SK-N-SH treated with all-trans-retinoic acid at 6 μM for 48 hours (cell line): ENCODE results near the gene CACNB3.
"Not testable (repeated sequence)": the region's sequence is repeated elsewhere in the genome, so short reads cannot be mapped to it uniquely, and the experiment has no call there.

ENCODE experiments used
- ATAC-seq: fragments of 200-7000 bp; cut with Tn5 transposase; 3 replicates; pipeline ENCODE4 v1.9.1; 2020; ENCODE audit warnings: mild to moderate bottlenecking, moderate library complexity
- ARNTL ChIP-seq: fragments of 450-650 bp; formaldehyde crosslinking; IDR thresholded peaks from 2 replicates; pipeline ENCODE4 v1.5.0; 2020; ENCODE audit warnings: low read depth, mild to moderate bottlenecking, moderate library complexity, borderline replicate concordance
- BACH2 ChIP-seq: fragments of 250-450 bp; sonication (Bioruptor Pico); IDR thresholded peaks from 2 replicates; pipeline ENCODE4 v1.9.0; 2021; ENCODE audit warnings: mild to moderate bottlenecking, borderline replicate concordance
- CSDC2 ChIP-seq: fragments of 250-450 bp; sonication (Bioruptor Pico); IDR thresholded peaks from 2 replicates; pipeline ENCODE4 v1.5.0; 2020; ENCODE audit warnings: mild to moderate bottlenecking, moderate library complexity
- ESRRG ChIP-seq: fragments of 250-450 bp; sonication (Bioruptor Pico); IDR thresholded peaks from 2 replicates; pipeline ENCODE4 v1.6.1; 2021; ENCODE audit warnings: mild to moderate bottlenecking
- GLIS3 ChIP-seq: fragments of 250-450 bp; sonication (Bioruptor Pico); IDR thresholded peaks from 2 replicates; pipeline ENCODE4 v1.5.0; 2020; ENCODE audit warnings: mild to moderate bottlenecking, moderate library complexity
- ISL1 ChIP-seq: fragments of 250-450 bp; sonication (Bioruptor Pico); IDR thresholded peaks from 2 replicates; pipeline ENCODE4 v2.1.2; 2022; ENCODE audit warnings: mild to moderate bottlenecking, moderate library complexity
- OSR1 ChIP-seq: fragments of 250-450 bp; sonication (Bioruptor Pico); IDR thresholded peaks from 2 replicates; pipeline ENCODE4 v1.8.0; 2022; ENCODE audit warnings: moderate library complexity, mild to moderate bottlenecking, inconsistent platforms
- PPARA ChIP-seq: fragments of 250-450 bp; sonication (Bioruptor Pico); IDR thresholded peaks from 2 replicates; pipeline ENCODE4 v1.5.0; 2020; ENCODE audit warnings: mild to moderate bottlenecking, borderline replicate concordance
- RARB ChIP-seq: fragments of 250-450 bp; sonication (Bioruptor Pico); IDR thresholded peaks from 2 replicates; pipeline ENCODE4 v1.8.0; 2021; ENCODE audit warnings: mild to moderate bottlenecking, moderate library complexity
- SNAI2 ChIP-seq: fragments of 250-450 bp; sonication (Bioruptor Pico); IDR thresholded peaks from 2 replicates; pipeline ENCODE4 v1.5.0; 2020; ENCODE audit warnings: mild to moderate bottlenecking, moderate library complexity
- TCF4 ChIP-seq: fragments of 250-450 bp; sonication (Bioruptor Pico); IDR thresholded peaks from 2 replicates; pipeline ENCODE4 v1.8.0; 2021; ENCODE audit warnings: mild to moderate bottlenecking, moderate library complexity, borderline replicate concordance
- TOX ChIP-seq: fragments of 250-450 bp; sonication (Bioruptor Pico); IDR thresholded peaks from 2 replicates; pipeline ENCODE4 v1.8.0; 2021; ENCODE audit warnings: mild to moderate bottlenecking, moderate library complexity, borderline replicate concordance
- ZC3H10 ChIP-seq: fragments of 250-450 bp; sonication (Bioruptor Pico); IDR thresholded peaks from 2 replicates; pipeline ENCODE4 v1.5.1; 2021; ENCODE audit warnings: mild to moderate bottlenecking, moderate library complexity
- ZFP3 ChIP-seq: fragments of 250-450 bp; sonication (Bioruptor Pico); IDR thresholded peaks from 2 replicates; pipeline ENCODE4 v1.5.0; 2020; ENCODE audit warnings: mild to moderate bottlenecking, moderate library complexity
- ZFP30 ChIP-seq: fragments of 450-650 bp; formaldehyde crosslinking; IDR thresholded peaks from 2 replicates; pipeline ENCODE4 v1.5.0; 2022; ENCODE audit warnings: mild to moderate bottlenecking, moderate library complexity
- ZNF565 ChIP-seq: fragments of 450-650 bp; formaldehyde crosslinking; conservative IDR thresholded peaks from 2 replicates; pipeline ENCODE4 v1.5.0; 2020; ENCODE audit warnings: low read depth, mild to moderate bottlenecking, moderate library complexity
- ZNF70 ChIP-seq: fragments of 450-650 bp; formaldehyde crosslinking; IDR thresholded peaks from 2 replicates; pipeline ENCODE4 v1.5.0; 2020; ENCODE audit warnings: mild to moderate bottlenecking, moderate library complexity
- ZNF8 ChIP-seq: fragments of 450-650 bp; formaldehyde crosslinking; IDR thresholded peaks from 2 replicates; pipeline ENCODE4 v1.5.0; 2020; ENCODE audit warnings: mild to moderate bottlenecking, moderate library complexity
- TF ChIP-seq, protein P1 (sequence below): fragments of 250-450 bp; sonication (Bioruptor Pico); IDR thresholded peaks from 2 replicates; pipeline ENCODE4 v1.5.0; 2020; ENCODE audit warnings: mild to moderate bottlenecking, moderate library complexity
- TF ChIP-seq, protein P2 (sequence below): fragments of 250-450 bp; sonication (Bioruptor Pico); IDR thresholded peaks from 2 replicates; pipeline ENCODE4 v1.5.1; 2021; ENCODE audit warnings: mild to moderate bottlenecking, moderate library complexity
- TF ChIP-seq, protein P3 (sequence below): fragments of 250-450 bp; sonication (Bioruptor Pico); IDR thresholded peaks from 2 replicates; pipeline ENCODE4 v1.5.1; 2020; ENCODE audit warnings: low read depth, mild to moderate bottlenecking, moderate library complexity
- TF ChIP-seq, protein P4 (sequence below): fragments of 250-450 bp; sonication (Bioruptor Pico); IDR thresholded peaks from 2 replicates; pipeline ENCODE4 v1.8.0; 2020; ENCODE audit warnings: mild to moderate bottlenecking, moderate library complexity, borderline replicate concordance

The CACNB3 gene

DNA sequence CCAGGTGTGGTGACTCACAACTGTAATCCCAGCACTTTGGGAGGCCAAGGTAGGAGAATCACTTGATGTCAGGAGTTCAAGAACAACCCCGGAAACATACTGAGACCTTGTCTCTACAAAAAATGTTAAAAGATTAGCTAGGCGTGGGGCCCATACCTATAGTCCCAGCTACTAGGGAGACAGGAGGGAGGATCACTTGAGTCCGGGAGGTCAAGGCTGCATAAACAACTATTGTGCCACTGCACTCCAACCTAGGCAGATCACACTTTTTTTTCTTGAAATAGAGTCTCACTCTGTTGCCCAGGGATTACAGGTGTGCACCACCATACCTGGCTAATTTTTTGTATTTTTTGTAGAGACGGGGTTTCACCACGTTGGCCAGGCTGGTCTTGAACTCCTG is 41.3 kb downstream of the CACNB3 start (continued):
- TF ChIP-seq, protein P1, sequence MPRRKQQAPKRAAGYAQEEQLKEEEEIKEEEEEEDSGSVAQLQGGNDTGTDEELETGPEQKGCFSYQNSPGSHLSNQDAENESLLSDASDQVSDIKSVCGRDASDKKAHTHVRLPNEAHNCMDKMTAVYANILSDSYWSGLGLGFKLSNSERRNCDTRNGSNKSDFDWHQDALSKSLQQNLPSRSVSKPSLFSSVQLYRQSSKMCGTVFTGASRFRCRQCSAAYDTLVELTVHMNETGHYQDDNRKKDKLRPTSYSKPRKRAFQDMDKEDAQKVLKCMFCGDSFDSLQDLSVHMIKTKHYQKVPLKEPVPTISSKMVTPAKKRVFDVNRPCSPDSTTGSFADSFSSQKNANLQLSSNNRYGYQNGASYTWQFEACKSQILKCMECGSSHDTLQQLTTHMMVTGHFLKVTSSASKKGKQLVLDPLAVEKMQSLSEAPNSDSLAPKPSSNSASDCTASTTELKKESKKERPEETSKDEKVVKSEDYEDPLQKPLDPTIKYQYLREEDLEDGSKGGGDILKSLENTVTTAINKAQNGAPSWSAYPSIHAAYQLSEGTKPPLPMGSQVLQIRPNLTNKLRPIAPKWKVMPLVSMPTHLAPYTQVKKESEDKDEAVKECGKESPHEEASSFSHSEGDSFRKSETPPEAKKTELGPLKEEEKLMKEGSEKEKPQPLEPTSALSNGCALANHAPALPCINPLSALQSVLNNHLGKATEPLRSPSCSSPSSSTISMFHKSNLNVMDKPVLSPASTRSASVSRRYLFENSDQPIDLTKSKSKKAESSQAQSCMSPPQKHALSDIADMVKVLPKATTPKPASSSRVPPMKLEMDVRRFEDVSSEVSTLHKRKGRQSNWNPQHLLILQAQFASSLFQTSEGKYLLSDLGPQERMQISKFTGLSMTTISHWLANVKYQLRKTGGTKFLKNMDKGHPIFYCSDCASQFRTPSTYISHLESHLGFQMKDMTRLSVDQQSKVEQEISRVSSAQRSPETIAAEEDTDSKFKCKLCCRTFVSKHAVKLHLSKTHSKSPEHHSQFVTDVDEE (CRISPR knock-in tag): no peak
- TF ChIP-seq ZNF70 (CRISPR knock-in tag) (no peak), OSR1 (no peak), ZFP3 (CRISPR knock-in tag) (no peak), TCF4 (CRISPR knock-in tag) (no peak), GLIS3 (CRISPR knock-in tag) (no peak)

DNA sequence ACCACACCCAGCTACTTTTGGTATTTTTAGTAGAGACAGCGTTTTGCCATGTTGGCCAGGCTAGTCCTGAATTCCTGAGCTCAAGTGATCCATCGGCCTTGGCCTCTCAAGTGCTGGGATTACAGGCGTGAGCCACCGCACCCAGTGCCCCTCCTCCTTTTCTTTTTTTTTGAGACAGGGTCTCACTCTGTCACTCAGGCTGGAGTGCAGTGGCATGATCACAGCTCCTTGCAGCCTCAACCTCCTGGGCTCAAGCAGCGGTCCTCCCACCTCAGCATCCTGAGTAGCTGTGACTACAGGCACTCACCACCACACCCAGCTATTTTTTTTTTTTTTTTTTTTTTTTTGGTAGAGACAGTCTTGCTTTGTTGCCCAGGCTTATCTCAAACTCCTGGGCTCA is 41.9 kb downstream of the CACNB3 start:
- not testable (repeated sequence) for ATAC-seq

DNA sequence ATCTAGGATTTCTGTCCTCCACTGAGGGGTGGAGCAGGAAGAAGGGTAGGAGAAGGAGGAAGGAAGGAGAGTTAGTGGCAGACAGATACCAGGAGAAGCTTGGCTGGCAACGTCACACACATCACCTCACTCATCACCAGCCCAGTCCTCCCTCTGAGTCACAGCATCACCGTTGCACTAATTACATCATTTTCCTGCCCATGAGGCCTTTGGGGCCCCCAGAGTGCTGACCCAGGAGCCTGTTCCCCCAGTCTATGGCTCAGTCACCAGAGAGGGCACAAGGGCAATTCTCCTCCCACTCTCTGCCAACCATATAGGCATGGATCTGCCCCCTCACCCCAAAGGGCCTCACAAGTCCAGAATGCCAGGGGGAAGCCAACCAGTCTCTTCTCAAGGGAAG is 42.8 kb downstream of the CACNB3 start:
- ATAC-seq: no peak
- TF ChIP-seq RARB (no peak), ZC3H10 (CRISPR knock-in tag) (no peak), TCF4 (CRISPR knock-in tag) (no peak), GLIS3 (CRISPR knock-in tag) (no peak), PPARA (CRISPR knock-in tag) (no peak), ZNF70 (CRISPR knock-in tag) (no peak), ZNF8 (CRISPR knock-in tag) (no peak), ISL1 (CRISPR knock-in tag) (no peak), CSDC2 (CRISPR knock-in tag) (no peak)
- TF ChIP-seq, protein P2, sequence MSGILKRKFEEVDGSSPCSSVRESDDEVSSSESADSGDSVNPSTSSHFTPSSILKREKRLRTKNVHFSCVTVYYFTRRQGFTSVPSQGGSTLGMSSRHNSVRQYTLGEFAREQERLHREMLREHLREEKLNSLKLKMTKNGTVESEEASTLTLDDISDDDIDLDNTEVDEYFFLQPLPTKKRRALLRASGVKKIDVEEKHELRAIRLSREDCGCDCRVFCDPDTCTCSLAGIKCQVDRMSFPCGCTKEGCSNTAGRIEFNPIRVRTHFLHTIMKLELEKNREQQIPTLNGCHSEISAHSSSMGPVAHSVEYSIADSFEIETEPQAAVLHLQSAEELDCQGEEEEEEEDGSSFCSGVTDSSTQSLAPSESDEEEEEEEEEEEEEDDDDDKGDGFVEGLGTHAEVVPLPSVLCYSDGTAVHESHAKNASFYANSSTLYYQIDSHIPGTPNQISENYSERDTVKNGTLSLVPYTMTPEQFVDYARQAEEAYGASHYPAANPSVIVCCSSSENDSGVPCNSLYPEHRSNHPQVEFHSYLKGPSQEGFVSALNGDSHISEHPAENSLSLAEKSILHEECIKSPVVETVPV (CRISPR knock-in tag): no peak
- TF ChIP-seq, protein P3, sequence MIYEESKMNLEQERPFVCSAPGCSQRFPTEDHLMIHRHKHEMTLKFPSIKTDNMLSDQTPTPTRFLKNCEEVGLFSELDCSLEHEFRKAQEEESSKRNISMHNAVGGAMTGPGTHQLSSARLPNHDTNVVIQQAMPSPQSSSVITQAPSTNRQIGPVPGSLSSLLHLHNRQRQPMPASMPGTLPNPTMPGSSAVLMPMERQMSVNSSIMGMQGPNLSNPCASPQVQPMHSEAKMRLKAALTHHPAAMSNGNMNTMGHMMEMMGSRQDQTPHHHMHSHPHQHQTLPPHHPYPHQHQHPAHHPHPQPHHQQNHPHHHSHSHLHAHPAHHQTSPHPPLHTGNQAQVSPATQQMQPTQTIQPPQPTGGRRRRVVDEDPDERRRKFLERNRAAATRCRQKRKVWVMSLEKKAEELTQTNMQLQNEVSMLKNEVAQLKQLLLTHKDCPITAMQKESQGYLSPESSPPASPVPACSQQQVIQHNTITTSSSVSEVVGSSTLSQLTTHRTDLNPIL (CRISPR knock-in tag): no peak
- TF ChIP-seq, all 23 proteins: peak for 0

DNA sequence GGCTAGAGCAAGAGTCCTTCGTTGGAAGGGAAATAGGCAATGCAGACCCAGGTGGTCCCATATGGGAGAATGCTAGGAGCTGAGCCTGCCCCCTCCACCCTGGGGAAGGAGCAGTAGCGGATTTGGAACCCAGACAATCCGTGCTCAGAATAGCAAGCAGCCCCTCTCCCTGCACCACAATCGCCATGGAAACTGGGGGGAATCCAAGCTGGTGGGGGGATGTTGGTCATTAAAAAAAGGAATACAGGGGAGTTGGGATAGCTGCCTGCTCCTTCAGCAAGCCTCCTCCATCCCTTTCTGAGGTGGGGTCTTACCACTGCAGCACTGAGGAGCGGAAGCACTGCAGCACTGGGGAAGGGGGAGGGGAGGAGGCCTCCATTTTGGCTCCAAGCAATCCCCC is 44.5 kb downstream of the CACNB3 start:
- TF ChIP-seq TCF4 (CRISPR knock-in tag) (no peak), CSDC2 (CRISPR knock-in tag) (no peak), ZNF8 (CRISPR knock-in tag) (no peak), ISL1 (CRISPR knock-in tag) (no peak), ZFP30 (CRISPR knock-in tag) (no peak), TOX (no peak)
- TF ChIP-seq, protein P2 (CRISPR knock-in tag): no peak
- no peak for ATAC-seq

DNA sequence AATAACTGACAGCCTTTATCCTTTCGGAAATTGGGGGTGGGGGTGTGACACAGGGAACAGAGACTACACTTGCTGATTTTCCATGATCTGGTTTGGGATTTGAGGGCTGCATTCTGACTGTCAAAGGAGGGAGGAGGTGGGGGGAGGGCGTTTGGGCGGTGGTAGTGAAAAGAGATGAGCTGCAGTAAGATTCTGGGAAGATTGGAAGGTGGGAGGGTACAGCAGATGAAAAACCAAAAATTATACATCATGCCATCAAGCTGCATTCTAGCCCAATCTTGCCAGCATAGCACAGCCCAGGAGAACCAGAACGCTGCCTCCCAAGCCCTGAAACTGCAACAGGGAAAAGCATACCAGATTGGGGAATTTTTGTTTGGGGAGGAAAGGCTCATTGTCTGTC is 45.0 kb downstream of the CACNB3 start:
- TF ChIP-seq CSDC2 (CRISPR knock-in tag) (no peak), ZNF8 (CRISPR knock-in tag) (no peak), ISL1 (CRISPR knock-in tag) (no peak), ZFP3 (CRISPR knock-in tag) (no peak), ZNF565 (no peak), TOX (no peak), SNAI2 (CRISPR knock-in tag) (no peak), ARNTL (CRISPR knock-in tag) (no peak), PPARA (CRISPR knock-in tag) (no peak), ZC3H10 (CRISPR knock-in tag) (no peak), ESRRG (no peak), BACH2 (CRISPR knock-in tag) (no peak)
- TF ChIP-seq, protein P4, sequence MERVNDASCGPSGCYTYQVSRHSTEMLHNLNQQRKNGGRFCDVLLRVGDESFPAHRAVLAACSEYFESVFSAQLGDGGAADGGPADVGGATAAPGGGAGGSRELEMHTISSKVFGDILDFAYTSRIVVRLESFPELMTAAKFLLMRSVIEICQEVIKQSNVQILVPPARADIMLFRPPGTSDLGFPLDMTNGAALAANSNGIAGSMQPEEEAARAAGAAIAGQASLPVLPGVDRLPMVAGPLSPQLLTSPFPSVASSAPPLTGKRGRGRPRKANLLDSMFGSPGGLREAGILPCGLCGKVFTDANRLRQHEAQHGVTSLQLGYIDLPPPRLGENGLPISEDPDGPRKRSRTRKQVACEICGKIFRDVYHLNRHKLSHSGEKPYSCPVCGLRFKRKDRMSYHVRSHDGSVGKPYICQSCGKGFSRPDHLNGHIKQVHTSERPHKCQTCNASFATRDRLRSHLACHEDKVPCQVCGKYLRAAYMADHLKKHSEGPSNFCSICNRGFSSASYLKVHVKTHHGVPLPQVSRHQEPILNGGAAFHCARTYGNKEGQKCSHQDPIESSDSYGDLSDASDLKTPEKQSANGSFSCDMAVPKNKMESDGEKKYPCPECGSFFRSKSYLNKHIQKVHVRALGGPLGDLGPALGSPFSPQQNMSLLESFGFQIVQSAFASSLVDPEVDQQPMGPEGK (CRISPR knock-in tag): no peak
- TF ChIP-seq, protein P1 (CRISPR knock-in tag): no peak
- TF ChIP-seq, all 23 proteins: peak for 0
- ATAC-seq: no peak
